ENCODE data around the gene ZNF212.
"Not testable (repeated sequence)": the region's sequence is repeated elsewhere in the genome, so short reads cannot be mapped to it uniquely, and the experiment has no call there.

Gene ZNF212

GRCh38 chr7:149261829-149262617 lies 22.6 kb downstream of the ZNF212 start, which contains the start of gene ZNF783:
TSS of gene ZNF783 (plus strand) at chr7:149262196. CDS start at chr7:149262334, 138 bp downstream.
- H3K27ac ChIP-seq (replicated peaks), result peak within 1 kb of the TSS; percentile 29
- TF ChIP-seq, protein P1, sequence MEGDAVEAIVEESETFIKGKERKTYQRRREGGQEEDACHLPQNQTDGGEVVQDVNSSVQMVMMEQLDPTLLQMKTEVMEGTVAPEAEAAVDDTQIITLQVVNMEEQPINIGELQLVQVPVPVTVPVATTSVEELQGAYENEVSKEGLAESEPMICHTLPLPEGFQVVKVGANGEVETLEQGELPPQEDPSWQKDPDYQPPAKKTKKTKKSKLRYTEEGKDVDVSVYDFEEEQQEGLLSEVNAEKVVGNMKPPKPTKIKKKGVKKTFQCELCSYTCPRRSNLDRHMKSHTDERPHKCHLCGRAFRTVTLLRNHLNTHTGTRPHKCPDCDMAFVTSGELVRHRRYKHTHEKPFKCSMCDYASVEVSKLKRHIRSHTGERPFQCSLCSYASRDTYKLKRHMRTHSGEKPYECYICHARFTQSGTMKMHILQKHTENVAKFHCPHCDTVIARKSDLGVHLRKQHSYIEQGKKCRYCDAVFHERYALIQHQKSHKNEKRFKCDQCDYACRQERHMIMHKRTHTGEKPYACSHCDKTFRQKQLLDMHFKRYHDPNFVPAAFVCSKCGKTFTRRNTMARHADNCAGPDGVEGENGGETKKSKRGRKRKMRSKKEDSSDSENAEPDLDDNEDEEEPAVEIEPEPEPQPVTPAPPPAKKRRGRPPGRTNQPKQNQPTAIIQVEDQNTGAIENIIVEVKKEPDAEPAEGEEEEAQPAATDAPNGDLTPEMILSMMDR (IDR thresholded peaks at IDR 0.05; ENCODE audit: insufficient read depth, low read length), result peak; percentile 6
- TF ChIP-seq REST (IDR thresholded peaks at IDR 0.05; ENCODE audit: insufficient replicate concordance, low read depth), result no peak
- H3K4me3 ChIP-seq (replicated peaks; ENCODE audit: insufficient read depth, low read length), result peak within 1 kb of the TSS; percentile 47
- DNase-seq (ENCODE audit: low read depth in 1 of 2, low spot score in 1 of 2), result peak; percentile 77 to 78
- H3K27me3 ChIP-seq (ENCODE audit: insufficient read depth, poor library complexity, severe bottlenecking), result no peaks in the 10 kb centered on the region

GRCh38 chr7:149266451-149266850 lies 27.0 kb downstream of the ZNF212 start:
- TF ChIP-seq GABPA (IDR thresholded peaks at IDR 0.05; ENCODE audit: low read depth) (no peak), REST (IDR thresholded peaks at IDR 0.05; ENCODE audit: insufficient replicate concordance, low read depth) (no peak), POLR2AphosphoS5 (IDR thresholded peaks at IDR 0.05; ENCODE audit: low read depth) (no peak), SPI1 (IDR thresholded peaks at IDR 0.05; ENCODE audit: borderline replicate concordance, low read depth) (no peak)
- TF ChIP-seq, protein P1 (IDR thresholded peaks at IDR 0.05; ENCODE audit: insufficient read depth, low read length), result no peak
- Histone ChIP-seq H3K27ac (replicated peaks) (no peak overlapping the region), H3K4me3 (replicated peaks; ENCODE audit: insufficient read depth, low read length) (no peak overlapping the region), H3K27me3 (ENCODE audit: insufficient read depth, poor library complexity, severe bottlenecking) (no peaks in the 10 kb centered on the region)
- DNase-seq (ENCODE audit: low read depth in 1 of 2, low spot score in 1 of 2), result no peak

- TF ChIP-seq GABPA (IDR thresholded peaks at IDR 0.05; ENCODE audit: low read depth) (no peak), POLR2AphosphoS5 (IDR thresholded peaks at IDR 0.05; ENCODE audit: low read depth) (no peak), SPI1 (IDR thresholded peaks at IDR 0.05; ENCODE audit: borderline replicate concordance, low read depth) (no peak), REST (IDR thresholded peaks at IDR 0.05; ENCODE audit: insufficient replicate concordance, low read depth) (no peak)
- TF ChIP-seq, protein P1 (IDR thresholded peaks at IDR 0.05; ENCODE audit: insufficient read depth, low read length), result no peak
- H3K27me3 ChIP-seq (ENCODE audit: insufficient read depth, poor library complexity, severe bottlenecking), result no peaks in the 10 kb centered on the region
- no peak for DNase-seq (ENCODE audit: low read depth in 1 of 2, low spot score in 1 of 2)
These were observed 28.3 kb downstream of the ZNF212 start for GRCh38 chr7:149267733-149268132.

GRCh38 chr7:149274424-149274823 lies 35.0 kb downstream of the ZNF212 start:
- H3K27ac ChIP-seq (replicated peaks); H3K4me3 ChIP-seq (replicated peaks; ENCODE audit: insufficient read depth, low read length); DNase-seq (ENCODE audit: low read depth in 1 of 2, low spot score in 1 of 2): not testable (repeated sequence)

More at GRCh38 chr7:149267733-149268132, 28.3 kb downstream of the ZNF212 start:
- Histone ChIP-seq H3K4me3 (replicated peaks; ENCODE audit: insufficient read depth, low read length) (no peak overlapping the region), H3K27ac (replicated peaks) (no peak overlapping the region)

More at GRCh38 chr7:149274424-149274823, 35.0 kb downstream of the ZNF212 start:
- H3K27me3 ChIP-seq (ENCODE audit: insufficient read depth, poor library complexity, severe bottlenecking), result not testable (repeated sequence)

All from HL-60 (cell line).